Kidney epithelial cell (primary cell): ENCODE results near the gene ZNF516. TPM values are rescaled to one million over a fixed set of nuclear protein-coding genes. Genes with fewer than 3 reads are reported as not detected.

Experiments used
- DNase-seq: peaks from one replicate; pipeline ENCODE4 v3.0.0-alpha.2; 2010; ENCODE audit warnings: low read depth
- H3K27me3 ChIP-seq: 2 replicates; pipeline ENCODE4 v1.6.0; 2011; ENCODE audit warnings: low read length; ENCODE audit not compliant: control insufficient read depth, insufficient read depth
- H3K36me3 ChIP-seq: 2 replicates; pipeline ENCODE4 v1.5.1; 2011; ENCODE audit warnings: low read length; ENCODE audit not compliant: control insufficient read depth, insufficient read depth
- H3K4me3 ChIP-seq: 2 replicates; pipeline ENCODE4 v1.5.1; 2011; ENCODE audit warnings: low read depth, mild to moderate bottlenecking, control low read depth, low read length
- total RNA-seq: library from RNA; depleted of rRNA; stranded (reverse); fragments of >200 nt; gene quantifications from 2 replicates; pipeline ENCODE4 v1.2.3, GENCODE V29; 2015
- TF ChIP-seq, protein P1 (sequence below): IDR thresholded peaks from 2 replicates; pipeline ENCODE4 v1.5.1; 2011; ENCODE audit warnings: mild to moderate bottlenecking, moderate library complexity, low read length, control low read depth, inconsistent platforms; ENCODE audit not compliant: insufficient read depth, poor library complexity, severe bottlenecking

Gene ZNF516
- total RNA-seq, 1 donor from 2014 or later: 56.1 TPM

DNA sequence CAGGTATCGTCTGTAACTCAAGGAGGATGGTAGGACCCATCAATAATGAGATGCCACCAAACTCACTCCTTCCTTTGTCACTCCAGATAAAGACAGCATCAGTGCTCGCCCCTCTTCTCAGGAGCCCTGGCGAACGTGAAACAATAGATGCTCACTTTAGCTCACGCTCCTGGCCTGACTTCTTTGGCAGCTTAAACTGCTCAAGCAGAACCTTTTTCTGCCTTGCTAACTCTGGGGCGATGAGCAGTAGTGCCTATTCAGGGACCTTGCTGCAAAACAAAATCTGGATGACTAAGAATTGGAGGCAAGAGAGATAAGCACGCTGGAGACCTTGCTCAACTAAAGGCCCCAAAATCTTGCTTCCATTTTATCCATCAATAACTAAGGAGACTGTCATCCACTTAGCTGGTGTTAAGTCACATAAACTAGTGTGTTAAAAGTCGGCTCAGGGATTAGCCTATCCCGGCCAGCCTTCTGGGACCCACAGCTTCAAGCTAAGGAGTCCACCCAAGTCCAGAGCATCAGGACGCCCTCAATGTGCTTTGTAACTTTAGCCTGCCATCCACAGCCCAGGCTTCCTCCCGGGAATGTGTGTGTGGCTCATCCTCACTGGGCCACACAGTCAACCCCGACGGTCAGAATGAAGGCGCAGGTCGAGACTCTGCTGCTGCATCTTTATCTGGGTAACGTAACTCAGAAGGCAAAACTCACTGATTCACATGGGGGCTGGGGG lies 38.9 kb downstream of the ZNF516 start:
- TF ChIP-seq, protein P1, sequence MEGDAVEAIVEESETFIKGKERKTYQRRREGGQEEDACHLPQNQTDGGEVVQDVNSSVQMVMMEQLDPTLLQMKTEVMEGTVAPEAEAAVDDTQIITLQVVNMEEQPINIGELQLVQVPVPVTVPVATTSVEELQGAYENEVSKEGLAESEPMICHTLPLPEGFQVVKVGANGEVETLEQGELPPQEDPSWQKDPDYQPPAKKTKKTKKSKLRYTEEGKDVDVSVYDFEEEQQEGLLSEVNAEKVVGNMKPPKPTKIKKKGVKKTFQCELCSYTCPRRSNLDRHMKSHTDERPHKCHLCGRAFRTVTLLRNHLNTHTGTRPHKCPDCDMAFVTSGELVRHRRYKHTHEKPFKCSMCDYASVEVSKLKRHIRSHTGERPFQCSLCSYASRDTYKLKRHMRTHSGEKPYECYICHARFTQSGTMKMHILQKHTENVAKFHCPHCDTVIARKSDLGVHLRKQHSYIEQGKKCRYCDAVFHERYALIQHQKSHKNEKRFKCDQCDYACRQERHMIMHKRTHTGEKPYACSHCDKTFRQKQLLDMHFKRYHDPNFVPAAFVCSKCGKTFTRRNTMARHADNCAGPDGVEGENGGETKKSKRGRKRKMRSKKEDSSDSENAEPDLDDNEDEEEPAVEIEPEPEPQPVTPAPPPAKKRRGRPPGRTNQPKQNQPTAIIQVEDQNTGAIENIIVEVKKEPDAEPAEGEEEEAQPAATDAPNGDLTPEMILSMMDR: no peak
- H3K4me3 ChIP-seq: no peak overlapping the region
- no peak for DNase-seq
- H3K27me3 ChIP-seq: no peaks in the 10 kb centered on the region
- peaks cover 4% of the 10 kb centered on the region for H3K36me3 ChIP-seq

DNA sequence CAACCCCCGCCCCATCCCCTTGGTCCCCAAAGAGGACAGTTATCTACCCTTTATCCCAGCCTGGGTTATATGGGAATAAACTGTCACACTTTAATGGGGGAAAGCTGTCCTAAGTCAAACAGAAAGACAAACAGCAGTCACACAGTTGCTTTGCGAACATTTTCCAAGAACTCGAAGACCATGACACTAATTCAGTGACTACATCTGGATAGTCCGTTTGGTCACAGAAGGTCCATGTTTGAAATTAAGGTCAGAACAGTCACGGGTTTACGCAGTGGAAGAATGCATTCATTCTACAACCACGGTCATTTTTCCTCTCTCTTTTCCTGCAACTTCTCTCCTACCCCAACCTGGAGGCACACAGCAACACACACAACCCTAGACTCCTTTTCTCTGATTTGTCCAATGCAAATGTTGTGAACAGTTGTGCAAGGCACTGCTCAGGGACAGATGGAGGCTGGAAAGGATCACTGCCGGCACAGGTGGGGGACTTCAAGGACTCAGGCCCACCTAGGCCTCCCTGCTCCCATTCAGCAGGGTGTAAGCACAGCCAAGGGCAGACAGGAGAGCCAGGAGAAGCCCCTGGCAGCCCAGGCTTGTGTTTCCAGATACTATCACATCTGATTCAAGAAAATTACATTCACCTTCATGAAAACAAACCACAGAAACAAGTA lies 39.9 kb downstream of the ZNF516 start:
- peaks cover 4% of the 10 kb centered on the region for H3K36me3 ChIP-seq
- DNase-seq: no peak
- TF ChIP-seq, protein P1: no peak
- no peak overlapping the region for H3K4me3 ChIP-seq
- no peaks in the 10 kb centered on the region for H3K27me3 ChIP-seq

DNA sequence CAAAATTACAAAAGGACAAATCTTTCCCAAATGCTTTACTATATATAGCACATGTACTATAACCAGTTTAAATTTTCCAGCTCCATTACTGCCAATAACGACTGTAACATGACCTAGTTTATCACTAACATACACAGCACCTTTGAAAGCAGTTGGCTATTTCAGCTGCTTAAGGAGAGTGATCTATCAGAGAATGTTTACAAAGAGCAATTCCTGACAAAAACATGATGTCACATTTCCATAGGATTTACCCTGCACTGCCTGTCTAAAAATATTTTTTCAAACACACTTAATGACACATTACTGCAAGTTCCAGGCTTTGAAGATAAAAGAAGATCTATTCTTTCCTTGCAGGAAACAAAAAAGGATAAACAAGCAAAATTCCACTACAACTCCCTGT lies 40.6 kb downstream of the ZNF516 start:
- no peak for DNase-seq
- H3K27me3 ChIP-seq: no peaks in the 10 kb centered on the region
- TF ChIP-seq, protein P1: no peak
- no peak overlapping the region for H3K4me3 ChIP-seq
- peaks cover 4% of the 10 kb centered on the region for H3K36me3 ChIP-seq

DNA sequence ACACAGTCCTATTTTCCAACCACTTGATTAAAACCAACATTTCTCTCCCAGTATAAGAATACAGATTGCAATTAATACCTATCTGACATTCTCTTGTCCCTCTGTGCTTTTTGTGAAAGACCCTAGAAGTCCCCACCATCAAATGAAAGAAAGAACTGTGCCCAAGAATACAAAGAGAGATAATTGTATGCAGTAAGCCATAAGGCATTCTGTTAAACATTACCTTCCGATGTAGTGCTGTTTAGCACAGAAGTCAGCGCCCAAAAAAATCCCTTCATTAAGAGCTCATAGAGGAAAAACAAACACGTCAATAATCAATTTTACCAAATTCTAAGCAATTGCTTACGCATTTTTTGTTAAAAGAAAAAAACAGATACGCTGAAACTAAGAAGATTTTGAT lies 41.1 kb downstream of the ZNF516 start:
- no peak overlapping the region for H3K4me3 ChIP-seq
- peaks cover 2% of the 10 kb centered on the region for H3K36me3 ChIP-seq
- no peak for DNase-seq
- TF ChIP-seq, protein P1: no peak
- no peaks in the 10 kb centered on the region for H3K27me3 ChIP-seq

DNA sequence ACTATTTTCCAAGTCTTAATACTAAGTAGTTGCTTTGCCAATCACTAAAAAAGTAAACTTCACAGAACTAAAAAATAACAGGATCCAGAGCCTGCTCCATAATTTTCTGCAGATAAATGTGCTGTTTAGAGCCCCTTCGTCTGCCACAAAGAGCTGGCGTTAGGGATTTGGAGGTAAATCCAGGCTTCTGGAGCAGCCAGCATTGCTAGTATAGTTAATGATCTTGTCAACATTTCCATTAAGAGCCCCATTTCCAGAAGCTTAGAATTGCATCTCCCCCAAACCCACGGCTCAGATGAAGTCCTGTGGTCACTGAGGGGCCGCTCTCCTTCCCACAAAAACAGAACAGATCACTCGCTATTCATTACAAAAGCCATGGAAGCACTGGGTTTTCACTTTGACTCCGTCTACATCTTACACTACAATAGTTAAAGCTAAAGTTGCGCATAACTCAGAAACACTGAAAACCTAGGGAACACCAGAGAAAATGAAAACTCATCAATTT lies 41.9 kb downstream of the ZNF516 start:
- TF ChIP-seq, protein P1: no peak
- Histone ChIP-seq H3K4me3 (no peak overlapping the region), H3K27me3 (no peaks in the 10 kb centered on the region), H3K36me3 (no peaks in the 10 kb centered on the region)
- DNase-seq: no peak

DNA sequence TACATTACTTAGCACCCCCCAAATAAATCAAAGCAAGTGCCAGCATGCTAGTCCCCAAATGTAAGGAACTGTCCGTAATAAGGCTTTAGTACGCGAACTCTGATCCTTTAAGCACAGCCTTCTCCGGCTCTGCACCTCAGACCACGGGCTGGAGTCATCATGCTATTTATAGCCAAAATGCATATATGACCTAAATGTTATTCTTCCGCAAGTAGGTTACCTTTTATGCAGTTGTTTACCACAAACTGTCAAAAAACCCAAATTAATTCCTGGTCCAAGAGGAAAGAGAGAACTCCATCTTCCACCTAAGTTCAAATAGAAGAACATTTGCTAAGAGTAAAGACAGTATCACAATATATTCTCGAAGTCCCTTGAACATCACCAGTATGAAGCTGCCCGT lies 42.7 kb downstream of the ZNF516 start:
- no peak for DNase-seq
- TF ChIP-seq, protein P1: no peak
- Histone ChIP-seq H3K4me3 (no peak overlapping the region), H3K36me3 (no peaks in the 10 kb centered on the region), H3K27me3 (no peaks in the 10 kb centered on the region)
